Liver (tissue), 9 donors: Measurements from ENCODE around the gene IL4. TPM values are rescaled to one million over a fixed set of nuclear protein-coding genes. Genes with fewer than 3 reads are reported as not detected.

Experiments used
- DNase-seq: peaks from one replicate; pipeline ENCODE4 v3.0.0-alpha.2; 2017; ENCODE audit warnings: low spot score
- H3K27ac ChIP-seq, 2 donors: one replicate each; pipeline ENCODE4 v1.7.0; 2013; ENCODE audit warnings: inconsistent platforms in 2 of 2, low read length in 2 of 2, control low read depth in 1 of 2, low read depth in 1 of 2, mild to moderate bottlenecking in 1 of 2
- H3K27me3 ChIP-seq, 4 donors: one replicate each; pipeline versions ENCODE4 v1.6.1 to v1.7.0; 2013; ENCODE audit warnings: low read length in 3 of 4, inconsistent platforms in 1 of 4, mild to moderate bottlenecking in 1 of 4, moderate library complexity in 1 of 4; ENCODE audit not compliant: control insufficient read depth in 4 of 4, insufficient read depth in 4 of 4
- H3K36me3 ChIP-seq, 4 donors: one replicate each; pipeline versions ENCODE4 v1.6.1 to v1.7.0; 2013; ENCODE audit warnings: low read length in 3 of 4, mild to moderate bottlenecking in 3 of 4, low read depth in 1 of 4, moderate library complexity in 1 of 4; ENCODE audit not compliant: control insufficient read depth in 4 of 4, insufficient read depth in 3 of 4
- H3K4me1 ChIP-seq, 4 donors: one replicate each; pipeline versions ENCODE4 v1.6.1 to v1.7.0; 2013; ENCODE audit warnings: low read length in 3 of 4, mild to moderate bottlenecking in 3 of 4, moderate library complexity in 1 of 4; ENCODE audit not compliant: control insufficient read depth in 4 of 4, insufficient read depth in 4 of 4
- H3K4me3 ChIP-seq, 3 donors: one replicate each; pipeline versions ENCODE4 v1.6.1 to v1.7.0; 2013; ENCODE audit warnings: low read length in 3 of 3, control low read depth in 1 of 3, low read depth in 1 of 3, mild to moderate bottlenecking in 1 of 3
- H3K9ac ChIP-seq, 2 donors: one replicate each; pipeline ENCODE4 v1.7.0; 2013; ENCODE audit warnings: low read length in 2 of 2, mild to moderate bottlenecking in 2 of 2, moderate library complexity in 2 of 2, control low read depth in 1 of 2, low read depth in 1 of 2
- H3K9me3 ChIP-seq, 4 donors: one replicate each; pipeline versions ENCODE4 v1.6.1 to v1.7.0; 2013; ENCODE audit warnings: low read length in 3 of 4; ENCODE audit not compliant: control insufficient read depth in 4 of 4
- ATF3 ChIP-seq: IDR thresholded peaks from 2 replicates; pipeline ENCODE4 v1.6.1; 2016; ENCODE audit warnings: antibody characterized with exemption
- CTCF ChIP-seq: fragments of 150-350 bp; IDR thresholded peaks from 2 replicates; pipeline ENCODE4 v1.5.1; 2017; ENCODE audit warnings: improper control_type of control experiment, low read depth, low read length; ENCODE audit not compliant: missing input control
- EGR1 ChIP-seq, 2 donors: IDR thresholded peaks; 2 replicates each; pipeline ENCODE4 v1.6.1; 2016 to 2018; ENCODE audit warnings: antibody characterized with exemption in 2 of 2, low read depth in 2 of 2
- FOXA2 ChIP-seq: IDR thresholded peaks from 2 replicates; pipeline ENCODE4 v1.6.1; 2016; ENCODE audit warnings: antibody characterized with exemption
- GABPA ChIP-seq, 2 donors: IDR thresholded peaks in 1 of 2; conservative IDR thresholded peaks in 1 of 2; 2 replicates each; pipeline ENCODE4 v1.6.1; 2016; ENCODE audit warnings: antibody characterized with exemption in 2 of 2, mild to moderate bottlenecking in 1 of 2, moderate library complexity in 1 of 2
- HNF4A ChIP-seq, 2 donors: conservative IDR thresholded peaks; 2 replicates each; pipeline ENCODE4 v1.6.1; 2016; ENCODE audit warnings: antibody characterized with exemption in 2 of 2, mild to moderate bottlenecking in 2 of 2
- HNF4G ChIP-seq: IDR thresholded peaks from 2 replicates; pipeline ENCODE4 v1.6.1; 2016; ENCODE audit warnings: antibody characterized with exemption
- JUND ChIP-seq, 2 donors: IDR thresholded peaks; 2 replicates each; pipeline ENCODE4 v1.6.1; 2016; ENCODE audit warnings: antibody characterized with exemption in 2 of 2
- MAX ChIP-seq: IDR thresholded peaks from 2 replicates; pipeline ENCODE4 v1.6.1; 2016; ENCODE audit warnings: antibody characterized with exemption
- NR2F2 ChIP-seq: IDR thresholded peaks from 2 replicates; pipeline ENCODE4 v1.6.1; 2016; ENCODE audit warnings: antibody characterized with exemption
- RAD21 ChIP-seq, 2 donors: IDR thresholded peaks; 2 replicates each; pipeline ENCODE4 v1.6.1; 2016; ENCODE audit warnings: antibody characterized with exemption in 2 of 2, mild to moderate bottlenecking in 2 of 2
- REST ChIP-seq: IDR thresholded peaks from 2 replicates; pipeline ENCODE4 v1.6.1; 2016; ENCODE audit warnings: antibody characterized with exemption, mild to moderate bottlenecking
- RXRA ChIP-seq, 2 donors: IDR thresholded peaks; 2 replicates each; pipeline ENCODE4 v1.6.1; 2017 to 2018; ENCODE audit warnings: antibody characterized with exemption in 2 of 2, mild to moderate bottlenecking in 1 of 2
- SP1 ChIP-seq: IDR thresholded peaks from 2 replicates; pipeline ENCODE4 v1.6.1; 2018; ENCODE audit warnings: antibody characterized with exemption, mild to moderate bottlenecking
- TAF1 ChIP-seq: conservative IDR thresholded peaks from 2 replicates; pipeline ENCODE4 v1.6.1; 2016; ENCODE audit warnings: antibody characterized with exemption, mild to moderate bottlenecking
- YY1 ChIP-seq: IDR thresholded peaks from 2 replicates; pipeline ENCODE4 v1.6.1; 2016; ENCODE audit warnings: antibody characterized with exemption, mild to moderate bottlenecking
- ZBTB33 ChIP-seq: IDR thresholded peaks from 2 replicates; pipeline ENCODE4 v1.6.1; 2016; ENCODE audit warnings: antibody characterized with exemption
- WGBS: extraction: QIAGEN DNeasy Blood & Tissue Kit; methylation state at CpG from one replicate; pipeline ENCODE4 v1.1.7; 2013; 5-methylcytosine and 5-hydroxymethylcytosine counted together
- polyA plus RNA-seq, 2 donors: library from polyadenylated mRNA; stranded (reverse) in 1 of 2; unstranded in 1 of 2; fragments of 200-250 nt in 1 of 2; fragments of >200 nt in 1 of 2; fragmentation: Nextera tagmentation in 1 of 2; extraction: Ambion mirVana in 1 of 2; gene quantifications; one replicate each; pipeline versions ENCODE4 v1.2.1 to v1.2.3, GENCODE V29; 2013 to 2015
- total RNA-seq, 2 donors: library from RNA; depleted of rRNA; stranded (reverse); fragments of >200 nt; gene quantifications; one replicate each; pipeline ENCODE4 v1.2.3, GENCODE V29; 2014
- donor health status: healthy.
- donor health status: healthy.
- donor health status: healthy.
- donor health status: healthy.
- donor health status: healthy.

IL4 gene
- total and polyA plus RNA-seq, 4 donors = not detected

GRCh38 chr5:132725745-132726144, 52.0 kb downstream of the IL4 start (continued):
- TF ChIP-seq TAF1 (no peak), FOXA2 (no peak), CTCF (no peak), EGR1 (IDR thresholded peaks at IDR 0.05; ENCODE audit: low read depth in 2 of 2) (no peak), SP1 (no peak), HNF4A (conservative IDR thresholded peaks at IDR 0.05) (no peak)

- TF ChIP-seq GABPA (IDR thresholded peaks at IDR 0.05 in 1 of 2, conservative IDR thresholded peaks at IDR 0.05 in 1 of 2) (no peak), CTCF (no peak), RAD21 (IDR thresholded peaks at IDR 0.05) (no peak), FOXA2 (no peak), HNF4A (conservative IDR thresholded peaks at IDR 0.05) (no peak), JUND (IDR thresholded peaks at IDR 0.05) (no peak), TAF1 (no peak), EGR1 (IDR thresholded peaks at IDR 0.05; ENCODE audit: low read depth in 2 of 2) (no peak), YY1 (no peak), REST (no peak), MAX (no peak), NR2F2 (no peak), ZBTB33 (no peak), RXRA (IDR thresholded peaks at IDR 0.05) (no peak), HNF4G (no peak), ATF3 (no peak)
- no peak overlapping the region for H3K27ac ChIP-seq
- no peaks in the 10 kb centered on the region for H3K9me3 ChIP-seq
- no peak overlapping the region for H3K9ac ChIP-seq
- H3K27me3 ChIP-seq = no peaks in the 10 kb centered on the region
- WGBS = 97% methylated on average over 10 of the region's 10 CpGs
- H3K4me1 ChIP-seq = no peaks in the 10 kb centered on the region
- H3K36me3 ChIP-seq = no peaks in the 10 kb centered on the region
- DNase-seq = no peak
- H3K4me3 ChIP-seq = no peak overlapping the region
These were observed 56.1 kb downstream of the IL4 start for GRCh38 chr5:132729896-132730295.

Other genes with a start within 250 kb of the IL4 start
- 10 to 100 TPM in 1 of 2 donors, 1 to 10 TPM in 1; 9.5 to 42.6 TPM for gene IRF1, start 183.2 kb upstream of the IL4 start, total RNA-seq
- gene IRF1, start 183.2 kb upstream of the IL4 start, polyA plus RNA-seq = 10 to 100 TPM; 22.1 to 27.3 TPM
- not detected for gene IL5, start 130.5 kb upstream of the IL4 start, total RNA-seq
- not detected for gene IL5, start 130.5 kb upstream of the IL4 start, polyA plus RNA-seq
- gene RAD50, start 117.0 kb upstream of the IL4 start, total RNA-seq = 10 to 100 TPM; 12.5 to 18.7 TPM
- 10 to 100 TPM in 1 of 2 donors, 1 to 10 TPM in 1; 6.1 to 17.3 TPM for gene RAD50, start 117.0 kb upstream of the IL4 start, polyA plus RNA-seq
- not detected for gene IL13, start 15.8 kb upstream of the IL4 start, total RNA-seq
- not detected for gene IL13, start 15.8 kb upstream of the IL4 start, polyA plus RNA-seq
- gene KIF3A, start 63.6 kb downstream of the IL4 start, total RNA-seq = 1 to 10 TPM in 1 of 2 donors, under 1 TPM in 1; 0.92 to 1.2 TPM
- gene KIF3A, start 63.6 kb downstream of the IL4 start, polyA plus RNA-seq = under 1 TPM; 0.58 to 0.79 TPM
- under 1 TPM; 0.05 to 0.17 TPM for gene CCNI2, start 73.4 kb downstream of the IL4 start, total RNA-seq
- gene CCNI2, start 73.4 kb downstream of the IL4 start, polyA plus RNA-seq = under 1 TPM; 0.02 to 0.57 TPM
- 10 to 100 TPM; 11.8 to 16.5 TPM for gene SEPTIN8, start 103.2 kb downstream of the IL4 start, total RNA-seq
- gene SEPTIN8, start 103.2 kb downstream of the IL4 start, polyA plus RNA-seq = 1 to 10 TPM; 4.7 to 7.8 TPM
- gene SOWAHA, start 139.3 kb downstream of the IL4 start, total RNA-seq = 1 to 10 TPM; 1.6 to 1.9 TPM
- gene SOWAHA, start 139.3 kb downstream of the IL4 start, polyA plus RNA-seq = 1 to 10 TPM; 1.3 to 2.2 TPM
- gene SHROOM1, start 156.7 kb downstream of the IL4 start, total RNA-seq = 10 to 100 TPM in 1 of 2 donors, 1 to 10 TPM in 1; 6.1 to 23.0 TPM
- gene SHROOM1, start 156.7 kb downstream of the IL4 start, polyA plus RNA-seq = 10 to 100 TPM; 13.7 to 28.5 TPM
- under 1 TPM in 1 of 2 donors, not detected in 1; 0.08 TPM for gene GDF9, start 192.5 kb downstream of the IL4 start, total RNA-seq
- gene GDF9, start 192.5 kb downstream of the IL4 start, polyA plus RNA-seq = under 1 TPM; 0.08 to 0.10 TPM
- gene UQCRQ, start 192.7 kb downstream of the IL4 start, total RNA-seq = 100 to 1,000 TPM in 1 of 2 donors, 10 to 100 TPM in 1; 62.5 to 103 TPM
- 1,000 to 10,000 TPM in 1 of 2 donors, 100 to 1,000 TPM in 1; 548 to 2,326 TPM for gene UQCRQ, start 192.7 kb downstream of the IL4 start, polyA plus RNA-seq
- gene LEAP2, start 199.7 kb downstream of the IL4 start, total RNA-seq = 10 to 100 TPM; 12.0 to 56.7 TPM
- gene LEAP2, start 199.7 kb downstream of the IL4 start, polyA plus RNA-seq = 100 to 1,000 TPM in 1 of 2 donors, 10 to 100 TPM in 1; 68.1 to 736 TPM